Left forelimb (tissue), 1 donor: Measurements from ENCODE around the gene FOLR1.

ENCODE experiments used
- DNase-seq: peaks from one replicate; pipeline ENCODE4 v3.0.0-alpha.2; 2018; ENCODE audit warnings: low spot score

FOLR1 gene

DNA sequence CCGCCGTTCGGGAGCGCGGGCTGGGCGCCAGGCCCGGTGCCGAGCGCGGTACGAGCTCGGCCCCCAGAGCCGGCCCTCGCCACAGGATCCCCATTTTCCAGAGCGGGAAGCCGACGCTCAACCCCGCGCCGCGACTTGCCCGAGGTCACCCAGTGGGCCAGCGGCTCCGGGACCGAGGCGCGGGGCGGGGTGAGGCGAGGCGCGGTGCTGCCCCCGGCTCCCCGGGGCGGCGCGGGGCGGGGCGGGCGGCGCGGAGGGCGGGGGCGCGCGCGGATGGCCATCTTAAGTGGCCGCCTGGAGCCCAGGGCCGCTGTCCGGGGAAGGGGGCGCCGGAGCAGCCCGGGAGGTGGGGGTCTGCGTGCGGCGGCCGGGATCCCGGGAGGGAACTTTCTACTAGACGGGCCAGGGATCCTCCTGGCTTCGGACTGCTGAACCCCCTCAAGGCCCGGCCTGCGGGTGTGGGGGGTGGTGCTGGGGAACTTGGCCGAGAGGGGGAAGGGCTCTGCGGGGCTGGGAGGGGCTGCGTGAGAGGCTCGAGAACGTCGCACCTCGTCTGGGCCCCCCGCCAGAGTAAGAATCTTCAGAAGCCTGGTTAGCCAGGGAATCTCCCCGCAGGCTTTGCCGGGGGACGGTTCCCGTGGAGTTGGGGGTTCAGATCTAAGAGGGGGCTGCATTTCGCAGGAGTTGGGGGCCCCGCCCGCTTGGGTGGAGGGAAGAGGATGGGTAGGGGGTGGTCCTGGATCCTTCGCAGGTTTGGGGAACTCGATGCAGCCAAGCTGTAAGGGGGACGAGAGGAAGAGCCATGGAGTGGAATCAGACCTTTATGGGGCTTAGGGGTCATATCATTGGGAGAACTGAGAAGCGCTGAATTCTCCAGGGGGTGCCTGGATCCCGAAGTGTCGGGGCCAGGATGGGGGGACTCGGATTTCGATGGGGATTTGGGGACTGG lies 31.9 kb downstream of the FOLR1 start:
- peak; percentile 91 for DNase-seq

GRCh38 chr11:72224564-72225410 lies 32.8 kb downstream of the FOLR1 start, which contains the start of gene INPPL1:
INPPL1 (plus strand) TSS chr11:72224767; CDS start chr11:72224985, 218 bp downstream.
- peak; percentile 68 for DNase-seq

DNA sequence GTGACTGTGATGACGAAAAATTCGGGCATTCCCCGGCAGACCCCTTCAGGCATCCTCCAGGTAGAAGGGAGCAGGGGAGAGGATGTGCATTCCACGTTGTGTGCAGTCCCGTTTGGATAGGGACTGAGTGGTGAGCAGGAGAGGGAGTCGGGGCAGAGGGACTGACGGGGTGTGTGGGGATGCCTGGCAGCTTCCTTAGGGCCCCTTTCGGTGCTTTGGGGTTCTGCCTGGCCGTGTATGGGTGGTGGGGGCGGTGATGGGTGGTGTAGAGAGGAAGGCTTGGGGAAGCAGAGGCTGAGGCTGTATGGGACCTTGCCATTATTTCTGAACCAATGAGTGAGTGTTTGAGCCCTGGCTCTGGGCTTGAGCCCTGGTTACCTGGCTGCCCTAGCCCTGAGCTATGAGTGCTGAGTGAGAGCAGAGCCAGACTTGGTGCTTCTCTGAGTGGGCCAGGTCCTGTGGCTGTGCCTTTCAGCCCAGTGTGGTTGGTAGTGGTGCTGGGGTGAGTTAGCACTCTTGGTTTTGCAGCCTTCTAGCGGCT lies 33.5 kb downstream of the FOLR1 start:
- no peak for DNase-seq

DNA sequence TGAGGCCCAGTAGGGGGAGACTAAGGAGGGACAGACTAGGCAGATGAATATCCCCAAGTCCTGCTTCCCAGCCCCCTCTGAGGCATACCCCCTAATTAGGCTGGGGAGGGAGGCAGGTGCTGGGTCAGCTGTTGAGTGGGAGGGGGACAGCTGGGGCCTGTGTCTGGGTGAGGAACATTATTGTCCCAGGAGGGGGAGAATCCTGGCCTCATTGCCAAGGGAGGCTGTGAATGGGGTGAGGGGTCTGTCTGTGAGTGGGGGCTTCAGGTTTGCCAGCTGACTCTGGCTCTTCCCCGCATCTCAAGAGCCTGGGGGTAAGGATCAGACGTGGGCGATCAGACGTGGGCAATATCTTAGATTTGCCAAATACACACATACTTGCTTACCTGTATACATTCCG lies 34.8 kb downstream of the FOLR1 start:
- DNase-seq = no peak

- DNase-seq = no peak
These were observed 35.6 kb downstream of the FOLR1 start for GRCh38 chr11:72227316-72228228.

- no peak for DNase-seq
These were observed 36.4 kb downstream of the FOLR1 start for GRCh38 chr11:72228229-72228843.

- DNase-seq = no peak
These were observed 36.9 kb downstream of the FOLR1 start for GRCh38 chr11:72228844-72229231.

- DNase-seq = no peak
These were observed 37.5 kb downstream of the FOLR1 start for GRCh38 chr11:72229336-72229924.

- no peak for DNase-seq
These were observed 38.2 kb downstream of the FOLR1 start for GRCh38 chr11:72229925-72230763.

- no peak for DNase-seq
These were observed 38.9 kb downstream of the FOLR1 start for GRCh38 chr11:72230764-72231365.

GRCh38 chr11:72231396-72232259 lies 39.7 kb downstream of the FOLR1 start:
- DNase-seq = no peak

- DNase-seq = no peak
These were observed 40.5 kb downstream of the FOLR1 start for GRCh38 chr11:72232260-72233055.

DNA sequence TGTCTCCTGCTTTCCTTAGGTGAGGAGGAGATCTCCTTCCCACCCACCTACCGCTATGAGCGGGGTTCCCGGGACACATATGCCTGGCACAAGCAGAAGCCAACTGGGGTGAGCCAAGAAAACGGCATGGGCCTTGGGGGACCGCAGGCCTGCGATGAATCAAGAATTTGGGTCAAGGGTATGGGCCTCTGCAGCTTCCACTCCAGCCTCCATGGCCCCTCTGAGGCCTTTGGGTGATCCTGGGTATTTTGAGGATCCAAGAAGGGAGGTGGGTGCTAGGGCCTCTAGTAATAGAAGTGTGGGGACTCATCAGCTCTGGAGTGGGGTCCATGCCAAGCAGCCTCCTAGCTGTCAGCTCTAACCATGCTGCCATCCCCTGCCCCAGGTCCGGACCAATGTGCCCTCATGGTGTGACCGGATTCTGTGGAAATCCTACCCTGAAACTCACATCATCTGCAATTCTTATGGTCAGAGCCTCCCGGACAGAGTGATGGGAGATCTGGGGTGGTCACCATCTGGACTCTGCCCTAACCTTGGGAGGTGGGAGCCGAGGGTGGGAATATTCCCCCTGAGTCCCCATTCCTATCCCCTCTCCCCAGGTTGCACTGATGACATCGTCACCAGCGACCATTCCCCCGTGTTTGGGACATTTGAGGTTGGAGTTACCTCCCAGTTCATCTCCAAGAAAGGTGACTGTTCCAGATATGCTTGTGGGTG lies 41.3 kb downstream of the FOLR1 start:
- DNase-seq = no peak

DNA sequence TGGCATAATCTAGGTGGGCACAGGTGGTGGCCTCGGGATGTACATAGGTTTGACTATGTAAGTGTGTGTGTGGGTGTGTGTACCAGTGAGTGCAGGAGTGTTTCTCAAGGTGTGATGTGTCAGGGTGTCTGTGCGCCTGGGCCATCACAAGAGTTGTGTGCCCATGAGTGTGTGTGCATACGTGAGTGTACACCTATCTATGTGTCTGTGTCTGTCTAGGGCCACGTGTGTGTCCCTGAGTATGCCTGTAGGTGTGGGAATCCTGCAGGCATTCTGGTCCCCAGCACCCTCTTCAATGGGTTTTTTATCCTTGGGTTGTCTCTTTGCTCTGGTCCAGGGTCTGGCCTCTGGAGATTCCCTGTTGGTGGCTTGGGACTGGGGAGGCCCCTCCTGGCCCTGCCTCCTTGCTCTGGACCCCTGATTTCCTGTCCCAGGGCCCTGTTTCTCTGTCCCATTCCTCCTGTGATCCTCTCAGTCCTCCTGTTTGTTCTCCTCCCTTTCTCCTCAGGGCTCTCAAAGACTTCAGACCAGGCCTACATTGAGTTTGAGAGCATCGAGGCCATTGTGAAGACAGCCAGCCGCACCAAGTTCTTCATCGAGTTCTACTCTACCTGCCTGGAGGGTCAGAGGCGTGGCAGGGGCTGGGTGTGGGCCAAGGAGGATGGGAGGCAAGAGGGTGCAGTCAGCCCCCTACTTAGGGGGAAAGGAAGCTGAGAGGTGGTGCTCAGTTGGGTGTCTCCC lies 42.0 kb downstream of the FOLR1 start:
- no peak for DNase-seq

GRCh38 chr11:72234514-72234830 lies 42.5 kb downstream of the FOLR1 start:
- no peak for DNase-seq

- no peak for DNase-seq
These were observed 43.0 kb downstream of the FOLR1 start for GRCh38 chr11:72234920-72235319.
